Medulla oblongata (tissue), 1 donor: ENCODE measurements around the gene TSSK2.

Experiments used
- DNase-seq: peaks from one replicate; pipeline ENCODE4 v3.0.0-alpha.2; 2015; ENCODE audit errors: extremely low spot score

Gene TSSK2

GRCh38 chr22:19125011-19125410 lies 6.1 kb upstream of the TSSK2 start:
- DNase-seq: no peak

DNA sequence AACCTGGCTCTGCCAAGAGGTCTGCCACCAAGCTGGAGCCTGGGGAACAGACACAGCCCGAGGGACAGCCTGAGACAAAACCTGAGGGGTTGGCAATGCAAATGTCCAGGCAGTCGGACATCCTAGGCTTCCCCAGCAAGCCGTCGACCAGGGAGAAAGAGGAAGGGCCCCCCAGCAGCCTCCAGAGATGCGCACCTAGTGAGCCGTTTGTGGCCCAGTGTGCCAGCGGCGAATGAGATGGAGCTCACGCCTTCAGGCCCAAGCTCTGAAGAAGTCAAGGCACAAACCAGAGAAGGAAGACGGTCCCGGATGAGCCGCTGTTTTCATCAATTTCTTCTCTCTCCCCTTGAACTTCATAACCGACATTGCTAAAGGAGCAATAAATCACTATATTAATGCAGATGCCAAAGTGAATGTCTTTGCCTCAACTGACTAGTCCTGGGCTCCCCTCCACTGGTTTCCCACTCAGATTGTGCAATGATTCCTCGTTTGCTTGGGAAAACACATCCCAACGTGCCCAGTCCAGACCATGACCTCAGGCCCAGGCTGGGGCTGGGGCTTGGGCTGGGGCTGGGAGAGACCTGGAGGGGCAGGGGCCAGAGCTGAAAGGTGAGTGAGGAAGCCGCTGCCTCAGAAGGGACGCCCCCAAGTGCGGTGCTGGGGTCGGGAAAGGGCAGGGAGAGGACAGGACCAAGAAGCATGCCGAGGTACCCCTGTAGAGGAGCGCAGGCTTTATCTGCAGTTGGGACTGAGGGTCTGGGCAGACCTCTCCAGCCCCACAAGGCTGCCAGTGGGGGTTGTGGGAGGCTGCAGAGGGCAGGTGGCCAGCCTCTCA lies 5.4 kb upstream of the TSSK2 start:
- DNase-seq: no peak

- no peak for DNase-seq
Measured at GRCh38 chr22:19126309-19127273, 4.5 kb upstream of the TSSK2 start.

DNA sequence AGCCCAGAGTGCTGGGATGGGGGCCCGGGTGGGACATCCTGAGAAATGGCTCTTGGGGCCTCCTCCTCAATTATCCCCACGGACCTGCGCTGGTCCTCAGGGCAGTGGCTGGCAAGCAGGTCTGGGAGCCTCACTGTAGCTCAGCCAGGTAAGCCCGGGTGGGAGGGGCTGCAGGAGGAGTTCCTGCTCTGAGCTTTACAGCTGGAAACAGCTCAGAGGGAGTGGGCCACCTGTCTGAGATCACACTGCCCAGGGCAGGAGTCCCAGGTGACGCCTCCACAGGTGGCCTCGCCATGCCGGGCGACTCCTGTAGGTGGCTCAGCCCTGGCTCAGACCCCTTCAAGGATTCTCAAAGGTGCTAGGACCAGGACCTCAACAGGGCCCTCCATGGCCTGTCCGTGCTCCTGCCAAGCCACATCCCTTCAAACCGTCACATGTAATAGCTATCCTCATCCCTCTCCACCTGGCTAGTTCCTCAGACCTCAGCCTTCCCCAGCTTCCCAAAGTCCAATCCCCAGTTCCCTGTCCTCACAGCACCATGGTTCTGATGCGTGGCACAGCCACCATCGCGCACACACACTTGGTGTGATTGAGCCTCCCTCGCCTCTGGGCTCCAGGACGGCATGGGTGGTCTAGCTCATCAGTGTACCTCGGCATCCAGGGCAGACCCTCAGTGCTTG lies 3.6 kb upstream of the TSSK2 start:
- DNase-seq: no peak

DNA sequence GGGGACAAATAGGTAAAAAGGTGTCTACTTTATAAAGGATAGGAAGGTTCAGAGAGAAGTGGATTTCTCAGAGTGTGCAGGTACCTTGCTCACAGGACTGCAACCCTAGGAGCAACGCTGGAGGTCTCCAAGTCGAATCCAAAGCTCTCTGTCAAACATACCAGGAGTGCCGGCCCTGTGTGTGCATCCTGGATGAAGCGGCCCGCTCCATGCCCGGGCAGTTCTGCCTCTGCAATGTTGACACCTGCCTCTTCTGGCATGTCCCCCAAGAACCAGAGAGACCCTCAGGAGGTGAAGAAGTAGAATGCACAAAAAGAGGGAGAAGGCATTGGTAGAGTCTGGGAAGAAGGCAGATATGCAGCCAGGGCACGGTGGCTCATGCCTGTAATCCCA lies 3.1 kb upstream of the TSSK2 start:
- DNase-seq: no peak

- DNase-seq: no peak
Measured at GRCh38 chr22:19128946-19129727, 2.0 kb upstream of the TSSK2 start.

DNA sequence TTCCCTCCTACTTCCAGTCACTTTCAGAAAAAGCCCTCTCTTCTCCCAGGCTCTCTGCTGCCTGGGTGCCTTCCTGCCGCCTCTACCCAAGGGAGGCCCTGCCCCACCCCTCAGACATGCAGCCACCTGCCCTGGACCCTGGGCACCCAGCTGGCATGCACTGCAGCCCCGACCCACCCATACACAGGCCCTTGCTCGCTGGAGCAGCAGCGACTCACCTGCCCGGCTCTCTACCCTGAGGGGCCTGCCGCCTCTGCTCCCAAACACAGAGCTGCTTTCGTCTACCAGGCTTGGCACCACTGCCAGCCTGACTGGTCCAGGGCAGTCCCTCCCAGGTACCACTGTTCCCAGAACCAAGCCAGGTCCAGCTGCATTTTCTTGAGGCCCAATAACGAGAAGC lies 1.2 kb upstream of the TSSK2 start:
- DNase-seq: no peak

DNA sequence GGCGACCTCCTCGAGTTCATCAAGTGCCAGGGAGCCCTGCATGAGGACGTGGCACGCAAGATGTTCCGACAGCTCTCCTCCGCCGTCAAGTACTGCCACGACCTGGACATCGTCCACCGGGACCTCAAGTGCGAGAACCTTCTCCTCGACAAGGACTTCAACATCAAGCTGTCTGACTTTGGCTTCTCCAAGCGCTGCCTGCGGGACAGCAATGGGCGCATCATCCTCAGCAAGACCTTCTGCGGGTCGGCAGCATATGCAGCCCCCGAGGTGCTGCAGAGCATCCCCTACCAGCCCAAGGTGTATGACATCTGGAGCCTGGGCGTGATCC lies 542 bp downstream of the TSSK2 start:
- no peak for DNase-seq

- DNase-seq: no peak
Measured at GRCh38 chr22:19132153-19132552, 1.0 kb downstream of the TSSK2 start.

DNA sequence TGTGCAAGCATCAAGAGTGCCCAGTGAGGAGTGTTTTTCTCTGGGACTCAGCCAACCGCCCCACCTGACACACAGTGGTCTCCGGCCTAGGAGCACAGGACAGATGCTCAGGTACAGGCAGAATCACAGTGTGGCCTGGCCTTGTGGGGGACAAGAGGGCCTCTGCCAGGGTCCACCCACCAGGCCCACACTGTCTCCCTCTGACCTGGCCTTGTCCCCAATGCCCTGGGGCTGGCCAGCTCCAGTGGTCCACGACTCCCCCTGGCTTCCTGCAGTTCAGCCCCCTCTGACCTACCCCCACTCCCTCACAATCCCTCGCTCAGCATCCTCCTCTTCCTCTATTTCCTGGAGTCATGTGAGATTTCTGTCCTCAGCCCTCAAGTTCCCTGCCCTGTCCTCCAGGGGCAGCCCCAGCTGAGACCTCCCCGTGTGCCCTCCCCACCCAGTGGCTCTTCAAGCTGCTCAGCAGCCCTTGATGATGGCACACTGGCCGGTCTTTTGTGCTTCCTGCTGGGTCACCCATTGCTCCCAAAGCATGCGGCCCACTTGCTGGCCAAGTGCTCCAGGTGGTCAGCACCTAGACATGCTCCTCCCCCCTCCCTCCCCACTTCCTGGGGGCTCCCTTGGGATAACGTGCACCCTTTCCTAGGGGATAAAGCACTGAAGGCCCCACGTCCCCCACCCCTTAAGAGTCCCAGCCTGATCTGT lies 1.7 kb downstream of the TSSK2 start:
- no peak for DNase-seq

DNA sequence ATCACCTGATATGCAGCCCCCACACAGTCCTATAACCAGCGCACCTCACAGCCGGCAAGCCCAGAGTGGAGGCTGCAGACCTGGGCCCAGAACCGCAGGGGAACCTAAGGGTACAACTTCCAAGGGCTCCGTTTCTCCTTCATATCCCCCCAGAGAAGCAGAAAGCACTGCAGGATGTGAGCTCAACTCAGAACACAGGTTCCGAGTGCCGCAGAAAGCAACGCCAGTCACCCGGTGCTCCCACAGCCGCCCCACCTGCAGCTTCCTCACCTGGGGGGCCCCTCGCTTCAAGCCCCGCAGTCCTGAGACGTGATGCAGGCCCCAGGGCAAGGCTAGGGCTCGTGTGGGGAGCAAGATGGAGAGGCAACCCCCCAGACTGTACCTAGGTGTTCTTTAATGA lies 2.5 kb downstream of the TSSK2 start:
- no peak for DNase-seq

- no peak for DNase-seq
Measured at GRCh38 chr22:19134176-19134831, 3.2 kb downstream of the TSSK2 start.

DNA sequence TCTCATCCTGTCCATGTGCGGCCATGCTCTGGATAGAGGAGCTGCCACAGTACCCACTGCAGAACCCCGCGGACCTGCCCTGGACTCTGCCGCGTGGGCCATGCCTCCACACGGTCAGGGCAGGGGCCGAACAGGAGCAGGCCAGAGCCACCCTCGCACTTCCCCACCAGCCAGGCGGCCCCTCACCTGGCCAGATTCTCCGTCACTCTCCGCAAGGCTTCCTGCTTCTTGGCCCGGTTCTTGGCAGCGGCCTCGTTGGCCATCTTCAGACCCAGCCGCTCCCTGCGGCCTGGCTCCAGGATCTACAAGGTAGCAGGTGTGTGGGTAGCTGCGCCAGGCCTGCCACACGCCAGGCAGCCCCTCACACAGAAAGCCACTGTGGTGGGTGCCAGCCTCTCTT lies 3.8 kb downstream of the TSSK2 start:
- DNase-seq: no peak

- no peak for DNase-seq
Measured at GRCh38 chr22:19136915-19137314, 5.8 kb downstream of the TSSK2 start.

DNA sequence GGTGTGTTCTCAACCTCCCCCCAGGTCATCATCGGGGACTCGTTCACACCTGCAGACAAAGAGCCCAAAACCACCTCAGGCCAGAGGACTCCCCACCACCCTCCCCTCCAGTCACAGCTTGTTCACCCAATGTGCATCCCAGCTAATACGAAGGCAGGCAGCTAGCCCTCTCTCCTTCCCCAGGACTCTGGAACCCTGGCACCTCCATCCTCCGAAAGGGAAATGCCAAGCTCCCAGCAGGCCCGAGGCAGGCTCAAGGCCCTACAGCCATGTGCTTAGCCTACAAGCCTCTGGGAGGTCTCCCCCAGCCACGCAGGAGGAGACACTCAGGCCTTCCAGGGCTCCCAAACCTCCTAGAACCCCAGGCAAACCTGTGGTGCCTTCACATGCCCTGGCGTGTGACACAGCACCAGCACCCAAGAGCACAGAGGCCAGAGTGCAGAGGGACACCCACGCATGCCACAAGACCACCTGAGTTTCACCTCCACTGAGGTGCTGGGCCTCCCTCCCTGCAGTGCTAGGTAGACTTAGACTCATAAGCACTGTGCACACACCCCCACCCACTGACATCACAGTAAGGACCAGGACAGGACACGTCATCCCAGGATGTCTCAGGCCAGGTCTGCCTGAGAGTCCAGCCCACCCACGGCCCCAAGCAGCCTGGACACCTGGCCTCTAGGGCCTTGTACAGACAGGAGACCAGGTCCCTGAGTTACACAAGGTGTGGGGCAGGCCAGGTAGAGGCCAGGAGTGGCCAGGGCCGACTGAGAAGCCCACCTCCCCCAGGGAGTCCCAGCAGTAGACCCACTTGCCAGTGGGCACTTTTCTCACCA lies 6.5 kb downstream of the TSSK2 start:
- DNase-seq: no peak

DNA sequence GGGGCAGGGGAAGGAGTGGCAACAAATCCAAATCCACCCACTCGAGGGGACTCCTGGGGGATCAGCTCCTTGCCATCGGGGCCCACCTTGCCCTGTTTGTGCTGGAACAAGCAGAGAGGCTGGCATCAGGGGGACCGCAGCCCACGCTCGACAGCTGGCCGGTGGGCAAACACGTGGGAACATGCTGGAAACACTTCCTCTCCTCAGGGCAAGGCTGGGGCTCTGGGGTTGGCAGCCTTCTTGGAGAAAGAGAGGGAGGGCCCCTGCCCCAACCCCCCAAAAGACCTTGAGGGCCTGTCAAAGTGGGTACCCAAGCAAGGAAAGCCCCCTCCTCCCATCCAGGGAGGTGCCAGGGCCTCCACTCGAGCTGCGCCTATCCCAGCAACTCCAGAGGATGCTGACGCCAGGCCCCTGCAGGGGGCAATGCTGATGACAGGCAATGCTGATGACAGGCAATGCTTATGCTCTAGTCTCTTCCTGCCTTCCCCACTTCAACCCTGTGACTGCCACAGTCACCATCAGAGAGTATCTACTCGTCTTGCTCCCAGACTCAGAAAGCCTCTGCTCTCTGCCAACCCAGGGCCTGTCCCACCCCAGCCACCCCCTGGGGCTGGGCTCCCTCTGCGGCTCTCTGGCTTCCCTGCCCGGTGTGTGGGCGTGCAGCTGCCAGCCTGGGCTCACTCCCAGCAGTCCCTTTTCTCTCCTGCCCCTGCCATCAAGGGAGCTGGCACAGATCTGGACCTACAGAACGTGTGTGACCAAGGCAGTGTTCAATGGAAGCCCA lies 7.3 kb downstream of the TSSK2 start:
- no peak for DNase-seq

DNA sequence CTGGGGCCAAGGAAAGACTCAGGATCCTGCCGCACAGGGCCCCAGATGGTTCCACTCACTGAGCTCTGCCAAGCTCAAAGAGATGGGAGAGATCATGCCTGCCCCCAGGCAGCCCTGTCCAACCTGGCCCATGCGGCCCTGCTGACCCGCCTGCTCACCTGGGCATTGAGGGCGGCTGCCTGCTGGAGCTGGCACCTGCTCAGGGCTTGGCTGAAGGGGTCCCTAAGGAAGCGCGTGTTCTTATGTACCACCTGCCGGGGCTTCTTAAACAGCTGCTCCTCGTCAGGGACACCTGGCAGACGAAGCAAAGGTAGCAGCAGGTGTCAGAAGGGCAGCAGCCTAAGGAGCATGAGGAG lies 7.9 kb downstream of the TSSK2 start:
- DNase-seq: no peak

DNA sequence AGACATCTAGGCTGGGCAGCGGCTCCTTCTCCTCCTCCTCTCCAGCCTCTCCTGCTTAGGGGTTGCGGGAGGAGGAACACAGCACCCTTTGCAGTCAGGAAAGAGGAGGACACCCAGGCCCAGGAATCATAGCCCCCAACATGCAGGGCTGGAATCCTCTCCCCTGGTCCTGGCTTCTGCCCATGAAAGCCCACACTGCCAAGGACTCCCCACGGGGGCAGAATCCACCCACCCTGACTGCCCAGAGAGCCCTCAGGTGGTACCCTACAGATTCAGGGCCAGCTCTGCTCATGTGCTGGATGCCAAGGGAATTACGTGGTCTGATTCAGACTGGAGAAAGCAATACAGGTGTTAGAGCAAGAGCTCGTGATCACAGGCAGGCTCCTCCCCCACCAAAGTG lies 8.9 kb downstream of the TSSK2 start:
- no peak for DNase-seq

DNA sequence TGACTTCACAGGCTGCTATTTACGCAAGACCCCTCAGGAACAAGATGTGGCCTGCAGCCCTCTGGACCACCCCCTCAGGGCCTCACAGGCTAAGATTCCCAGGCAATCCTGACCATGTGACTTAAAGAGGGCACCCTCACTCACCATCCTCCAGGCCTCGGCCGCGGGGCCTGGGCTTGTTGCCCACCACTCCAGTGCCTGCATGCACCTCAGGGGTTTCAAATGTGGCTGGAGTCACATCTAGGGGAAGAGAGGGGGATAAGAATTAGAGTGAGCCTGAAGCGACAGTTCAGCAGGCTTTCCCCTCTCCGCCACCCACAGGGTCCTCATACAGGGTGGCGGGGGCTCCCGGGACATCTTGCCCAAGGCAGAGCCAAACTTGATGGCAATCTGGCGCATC lies 11.3 kb downstream of the TSSK2 start:
- no peak for DNase-seq
